Epithelial cell of proximal tubule (primary cell): ENCODE results near the gene AGT. TPM values are rescaled to one million over a fixed set of nuclear protein-coding genes. Genes with fewer than 3 reads are reported as not detected.

Experiments used
- DNase-seq: peaks from one replicate; pipeline ENCODE4 v3.0.0-alpha.2; 2011; ENCODE audit warnings: low read depth
- H3K4me3 ChIP-seq: 2 replicates; pipeline ENCODE4 v1.5.1; 2011; ENCODE audit warnings: low read depth, mild to moderate bottlenecking, low read length
- CTCF ChIP-seq: conservative IDR thresholded peaks from 2 replicates; pipeline ENCODE4 v1.5.1; 2012; ENCODE audit warnings: low read depth, mild to moderate bottlenecking, low read length
- total RNA-seq: library from RNA; depleted of rRNA; stranded (reverse); fragments of >200 nt; gene quantifications from 2 replicates; pipeline ENCODE4 v1.2.3, GENCODE V29; 2015

The AGT gene
- total RNA-seq, 1 donor from 2014 or later, result 3.2 TPM

- no peak for DNase-seq
- no peak overlapping the region for H3K4me3 ChIP-seq
- TF ChIP-seq CTCF, result no peak
Measured at GRCh38 chr1:230757856-230758708, 44.2 kb upstream of the AGT start.

DNA sequence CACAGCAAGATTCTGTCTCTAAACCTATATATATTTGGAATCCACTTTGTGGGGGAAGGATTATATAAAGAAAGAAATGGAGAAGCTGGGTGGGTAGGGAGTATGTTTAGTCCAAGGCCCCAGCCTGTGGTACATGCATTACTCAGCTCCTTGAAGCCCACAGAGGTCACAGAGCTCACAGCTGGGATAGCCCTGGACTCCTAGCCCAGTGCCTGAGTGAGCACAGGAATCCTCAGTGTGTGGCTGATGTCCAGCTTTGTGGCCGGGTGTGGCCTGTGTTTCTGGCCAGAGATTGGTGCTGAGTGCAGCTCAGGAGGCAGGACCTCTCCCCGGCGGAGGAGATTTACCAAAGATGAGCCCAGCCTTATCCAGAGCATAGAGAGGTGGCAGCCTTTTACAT is 40.9 kb upstream of the AGT start:
- no peak for TF ChIP-seq CTCF
- peak; percentile 40 for DNase-seq

DNA sequence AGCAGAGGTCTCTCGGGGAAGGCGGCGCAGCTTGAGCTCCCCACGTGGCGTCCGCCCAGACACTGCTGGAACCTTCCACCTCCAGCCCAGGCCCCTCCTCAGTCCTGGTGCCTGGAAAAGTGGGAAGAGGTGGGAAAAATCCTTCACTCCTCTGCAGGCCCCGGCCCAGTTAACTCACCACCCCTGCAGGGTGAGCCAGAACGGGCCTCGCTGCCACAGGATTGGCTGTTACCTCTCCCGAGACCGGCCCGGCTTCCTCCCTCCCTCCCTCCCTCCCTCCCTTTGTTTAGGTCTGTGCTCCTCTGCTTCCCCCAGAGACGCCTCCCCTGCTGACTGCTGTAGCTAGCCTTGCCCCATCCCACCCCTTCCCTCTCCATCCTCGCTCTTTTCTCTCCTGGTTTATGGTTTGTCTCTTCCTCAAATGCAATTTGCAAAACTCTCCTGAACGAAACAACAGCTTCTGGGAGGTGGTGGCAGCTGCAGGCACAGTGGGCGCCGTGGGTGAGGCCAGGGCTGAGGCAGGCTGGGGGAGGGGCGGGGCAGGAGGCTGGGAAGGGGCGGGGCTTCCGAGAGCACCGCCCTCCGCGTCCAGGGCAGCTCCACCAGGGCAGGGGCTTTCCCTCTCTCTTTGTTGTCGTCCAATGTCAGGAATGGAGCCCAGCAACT is 39.8 kb upstream of the AGT start:
- DNase-seq, result no peak
- TF ChIP-seq CTCF, result no peak
- no peak overlapping the region for H3K4me3 ChIP-seq

More for the DNA sequence above, 40.9 kb upstream of the AGT start:
- no peak overlapping the region for H3K4me3 ChIP-seq

- no peak for TF ChIP-seq CTCF
- no peak overlapping the region for H3K4me3 ChIP-seq
- DNase-seq, result no peak
Measured at GRCh38 chr1:230753191-230753585, 39.3 kb upstream of the AGT start.

GRCh38 chr1:230752407-230752806 is 38.5 kb upstream of the AGT start:
- DNase-seq, result no peak
- TF ChIP-seq CTCF, result no peak
- H3K4me3 ChIP-seq, result no peak overlapping the region

DNA sequence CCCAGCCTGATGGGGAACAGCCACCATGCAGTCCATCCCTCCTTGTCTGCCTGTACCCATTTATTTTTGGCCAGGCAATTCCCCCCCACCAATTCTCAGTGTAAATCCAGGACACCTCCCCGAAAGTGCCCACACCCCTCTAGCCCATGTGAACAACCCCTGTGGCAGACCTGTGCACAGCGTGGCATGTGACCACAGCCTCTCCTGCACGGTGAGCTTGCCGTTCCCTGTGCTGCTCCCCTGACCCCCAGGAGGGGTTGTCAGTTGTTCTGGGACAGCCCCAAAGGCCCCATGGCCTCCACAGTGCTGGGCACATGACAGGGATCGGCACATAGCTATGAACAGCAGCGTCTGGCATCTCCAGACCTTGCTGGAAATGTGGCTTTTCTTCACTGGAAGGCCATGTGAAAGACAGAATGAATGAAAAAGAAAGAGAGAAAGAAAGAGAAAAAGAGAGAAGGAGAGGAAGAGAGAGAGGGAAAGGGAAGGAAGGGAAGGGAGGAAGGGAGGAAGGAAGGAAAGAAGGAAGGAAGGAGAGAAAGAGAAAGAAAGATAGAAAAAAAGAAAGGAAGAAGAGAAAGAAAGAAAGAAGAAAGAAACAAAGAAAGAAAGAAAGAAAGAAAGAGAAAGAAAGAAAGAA is 37.2 kb upstream of the AGT start:
- H3K4me3 ChIP-seq, result no peak overlapping the region
- DNase-seq, result no peak
- no peak for TF ChIP-seq CTCF
